SK-N-SH treated with all-trans-retinoic acid at 6 μM for 48 hours (cell line): ENCODE data around the gene TMED4.

Experiments used
- ARNTL ChIP-seq: fragments of 450-650 bp; formaldehyde crosslinking; IDR thresholded peaks from 2 replicates; pipeline ENCODE4 v1.5.0; 2020; ENCODE audit warnings: low read depth, mild to moderate bottlenecking, moderate library complexity, borderline replicate concordance
- ESRRG ChIP-seq: fragments of 250-450 bp; sonication (Bioruptor Pico); IDR thresholded peaks from 2 replicates; pipeline ENCODE4 v1.6.1; 2021; ENCODE audit warnings: mild to moderate bottlenecking
- PPARA ChIP-seq: fragments of 250-450 bp; sonication (Bioruptor Pico); IDR thresholded peaks from 2 replicates; pipeline ENCODE4 v1.5.0; 2020; ENCODE audit warnings: mild to moderate bottlenecking, borderline replicate concordance
- TOX ChIP-seq: fragments of 250-450 bp; sonication (Bioruptor Pico); IDR thresholded peaks from 2 replicates; pipeline ENCODE4 v1.8.0; 2021; ENCODE audit warnings: mild to moderate bottlenecking, moderate library complexity, borderline replicate concordance
- ZNF565 ChIP-seq: fragments of 450-650 bp; formaldehyde crosslinking; conservative IDR thresholded peaks from 2 replicates; pipeline ENCODE4 v1.5.0; 2020; ENCODE audit warnings: low read depth, mild to moderate bottlenecking, moderate library complexity
- ZNF8 ChIP-seq: fragments of 450-650 bp; formaldehyde crosslinking; IDR thresholded peaks from 2 replicates; pipeline ENCODE4 v1.5.0; 2020; ENCODE audit warnings: mild to moderate bottlenecking, moderate library complexity
- TF ChIP-seq, protein P1 (sequence below): fragments of 250-450 bp; sonication (Bioruptor Pico); IDR thresholded peaks from 2 replicates; pipeline ENCODE4 v1.5.1; 2020; ENCODE audit warnings: low read depth, mild to moderate bottlenecking, moderate library complexity
- TF ChIP-seq, protein P2 (sequence below): fragments of 250-450 bp; sonication (Bioruptor Pico); IDR thresholded peaks from 2 replicates; pipeline ENCODE4 v1.8.0; 2020; ENCODE audit warnings: mild to moderate bottlenecking, moderate library complexity, borderline replicate concordance

DNA sequence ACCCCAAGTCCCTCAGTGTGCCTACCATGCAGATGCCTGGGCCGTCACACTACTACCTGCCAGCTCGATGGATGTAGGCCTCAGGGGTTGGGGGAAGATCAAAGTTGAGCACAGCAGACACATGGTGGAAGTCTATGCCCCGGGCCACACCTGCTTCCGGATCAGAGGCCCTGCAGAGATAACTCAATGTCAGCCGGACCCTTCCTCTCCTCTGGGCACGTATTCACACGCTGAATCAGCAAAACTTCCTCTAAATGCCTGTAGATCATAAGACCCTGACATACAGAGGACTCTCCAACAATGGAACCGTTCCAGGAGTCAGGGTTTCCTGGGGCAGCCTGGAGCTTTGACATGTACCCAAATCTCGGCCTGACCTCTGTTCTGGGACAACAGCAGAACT is 12.1 kb downstream of the TMED4 start:
- TF ChIP-seq, protein P1, sequence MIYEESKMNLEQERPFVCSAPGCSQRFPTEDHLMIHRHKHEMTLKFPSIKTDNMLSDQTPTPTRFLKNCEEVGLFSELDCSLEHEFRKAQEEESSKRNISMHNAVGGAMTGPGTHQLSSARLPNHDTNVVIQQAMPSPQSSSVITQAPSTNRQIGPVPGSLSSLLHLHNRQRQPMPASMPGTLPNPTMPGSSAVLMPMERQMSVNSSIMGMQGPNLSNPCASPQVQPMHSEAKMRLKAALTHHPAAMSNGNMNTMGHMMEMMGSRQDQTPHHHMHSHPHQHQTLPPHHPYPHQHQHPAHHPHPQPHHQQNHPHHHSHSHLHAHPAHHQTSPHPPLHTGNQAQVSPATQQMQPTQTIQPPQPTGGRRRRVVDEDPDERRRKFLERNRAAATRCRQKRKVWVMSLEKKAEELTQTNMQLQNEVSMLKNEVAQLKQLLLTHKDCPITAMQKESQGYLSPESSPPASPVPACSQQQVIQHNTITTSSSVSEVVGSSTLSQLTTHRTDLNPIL (CRISPR knock-in tag): no peak
- TF ChIP-seq, protein P2, sequence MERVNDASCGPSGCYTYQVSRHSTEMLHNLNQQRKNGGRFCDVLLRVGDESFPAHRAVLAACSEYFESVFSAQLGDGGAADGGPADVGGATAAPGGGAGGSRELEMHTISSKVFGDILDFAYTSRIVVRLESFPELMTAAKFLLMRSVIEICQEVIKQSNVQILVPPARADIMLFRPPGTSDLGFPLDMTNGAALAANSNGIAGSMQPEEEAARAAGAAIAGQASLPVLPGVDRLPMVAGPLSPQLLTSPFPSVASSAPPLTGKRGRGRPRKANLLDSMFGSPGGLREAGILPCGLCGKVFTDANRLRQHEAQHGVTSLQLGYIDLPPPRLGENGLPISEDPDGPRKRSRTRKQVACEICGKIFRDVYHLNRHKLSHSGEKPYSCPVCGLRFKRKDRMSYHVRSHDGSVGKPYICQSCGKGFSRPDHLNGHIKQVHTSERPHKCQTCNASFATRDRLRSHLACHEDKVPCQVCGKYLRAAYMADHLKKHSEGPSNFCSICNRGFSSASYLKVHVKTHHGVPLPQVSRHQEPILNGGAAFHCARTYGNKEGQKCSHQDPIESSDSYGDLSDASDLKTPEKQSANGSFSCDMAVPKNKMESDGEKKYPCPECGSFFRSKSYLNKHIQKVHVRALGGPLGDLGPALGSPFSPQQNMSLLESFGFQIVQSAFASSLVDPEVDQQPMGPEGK (CRISPR knock-in tag): no peak
- TF ChIP-seq ARNTL (no peak), PPARA (no peak), ESRRG (CRISPR knock-in tag) (no peak), ZNF8 (no peak), ZNF565 (CRISPR knock-in tag) (no peak), TOX (CRISPR knock-in tag) (no peak)
